Natural killer cell (primary cell): Measurements from ENCODE around the gene SPAG9. TPM values are rescaled to one million over a fixed set of nuclear protein-coding genes. Genes with fewer than 3 reads are reported as not detected.
A peak's percentile ranks its signal among the peaks of the same experiment; 100 is the strongest.

Source experiments
- ATAC-seq, 3 donors: fragments of 150-1000 bp in 2 of 3; fragments of 200-7000 bp in 1 of 3; cut with Tn5 transposase; 1 replicate in 1 of 3; 2 replicates in 2 of 3; pipeline ENCODE4 v1.10.0; 2021; ENCODE audit warnings: mild to moderate bottlenecking in 2 of 3, moderate library complexity in 2 of 3
- DNase-seq, 2 donors: peaks; one replicate each; pipeline versions ENCODE4 v3.0.0 to v3.0.0-alpha.2; 2013 to 2021; ENCODE audit warnings: mixed read lengths in 1 of 2
- H3K27ac ChIP-seq: one replicate; pipeline ENCODE4 v1.5.1; 2013; ENCODE audit warnings: mild to moderate bottlenecking, low read length
- H3K27me3 ChIP-seq: one replicate; pipeline ENCODE4 v1.6.1; 2013; ENCODE audit warnings: low read length; ENCODE audit not compliant: control insufficient read depth, insufficient read depth
- H3K36me3 ChIP-seq: one replicate; pipeline ENCODE4 v1.6.1; 2013; ENCODE audit warnings: low read length; ENCODE audit not compliant: control insufficient read depth, insufficient read depth
- H3K4me1 ChIP-seq: one replicate; pipeline ENCODE4 v1.6.1; 2013; ENCODE audit warnings: low read length; ENCODE audit not compliant: control insufficient read depth, insufficient read depth
- H3K4me3 ChIP-seq: one replicate; pipeline ENCODE4 v1.5.1; 2013; ENCODE audit warnings: low read length
- H3K9me3 ChIP-seq: one replicate; pipeline ENCODE4 v1.6.1; 2013; ENCODE audit warnings: low read length; ENCODE audit not compliant: control insufficient read depth, insufficient read depth
- H3K27ac Mint-ChIP-seq, 2 donors: one replicate each; pipeline ENCODE4 v1.8.0; 2022; ENCODE audit warnings: mild to moderate bottlenecking in 2 of 2, mixed read lengths in 2 of 2, moderate library complexity in 1 of 2
- H3K27me3 Mint-ChIP-seq, 2 donors: one replicate each; pipeline ENCODE4 v1.8.0; 2022; ENCODE audit warnings: low read depth in 2 of 2, mixed read lengths in 2 of 2
- H3K36me3 Mint-ChIP-seq: one replicate; pipeline ENCODE4 v1.8.0; 2022; ENCODE audit warnings: mixed read lengths
- H3K4me1 Mint-ChIP-seq, 2 donors: one replicate each; pipeline ENCODE4 v1.8.0; 2022; ENCODE audit warnings: mixed read lengths in 2 of 2
- H3K4me3 Mint-ChIP-seq: one replicate; pipeline ENCODE4 v1.8.0; 2022; ENCODE audit warnings: mild to moderate bottlenecking, moderate library complexity, mixed read lengths
- H3K9me3 Mint-ChIP-seq, 2 donors: one replicate each; pipeline ENCODE4 v1.8.0; 2022; ENCODE audit warnings: mixed read lengths in 2 of 2
- WGBS: methylation state at CpG from one replicate; pipeline ENCODE4 v1.1.7; 2013; ENCODE audit warnings: missing lambda C conversion rate; ENCODE audit not compliant: insufficient coverage; 5-methylcytosine and 5-hydroxymethylcytosine counted together
- intact Hi-C: fragments of 100-400 bp; cut with micrococcal nuclease; formaldehyde crosslinking; loops from one replicate; pipeline ENCODE4 v1.14.2; 2022
- total RNA-seq, 4 donors: library from RNA; stranded (reverse); fragments of 120-200 nt in 1 of 4; gene quantifications; one replicate each; pipeline versions ENCODE4 v1.2.3 to v1.2.4, GENCODE V29; 2013 to 2022
- TF ChIP-seq, protein P1 (sequence below): fragments of 200-600 bp; IDR thresholded peaks from one replicate; pipeline ENCODE4 v1.8.0; 2022; ENCODE audit warnings: antibody characterized with exemption

The SPAG9 gene
- total RNA-seq, 3 donors from 2014 or later (not counting 1 experiment from before 2014, with no cell fraction given), result 78.1 to 91.7 (median 90.3) TPM

DNA sequence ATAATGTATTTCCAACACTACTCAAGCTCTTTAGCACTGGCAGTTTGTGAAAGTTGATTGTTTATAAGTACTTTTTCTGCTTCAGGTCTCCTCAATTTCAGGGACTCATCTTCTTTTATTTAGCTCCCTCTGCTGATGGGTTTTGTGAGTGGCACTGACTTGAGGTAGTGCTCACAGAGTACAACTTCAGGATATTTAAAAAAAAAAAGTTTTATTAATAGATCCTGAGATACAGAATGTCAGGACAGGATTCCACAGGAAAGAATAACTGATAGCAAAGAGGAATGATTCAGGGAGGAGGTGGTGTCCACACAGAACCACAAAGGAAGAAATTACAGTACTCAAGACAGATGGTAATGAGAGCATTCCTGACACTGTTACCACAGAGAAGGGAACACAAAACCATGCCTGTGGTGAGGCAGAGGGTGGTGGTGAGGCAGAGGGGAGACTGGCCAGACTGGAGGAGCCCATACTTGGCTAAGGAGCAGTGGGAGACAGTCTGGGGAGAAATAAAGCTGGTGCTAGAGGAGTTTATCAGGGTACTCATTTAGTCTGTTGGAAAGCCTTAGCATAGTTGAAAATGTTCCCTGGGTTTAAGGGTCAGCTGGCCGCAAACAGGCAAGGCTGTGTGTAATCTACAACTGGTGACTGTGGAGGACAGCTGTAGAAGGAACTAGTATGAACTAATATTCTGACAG is 63.7 kb downstream of the SPAG9 start:
- H3K9me3 Mint-ChIP-seq, result no peaks in the 10 kb centered on the region
- no peaks in the 10 kb centered on the region for H3K27me3 Mint-ChIP-seq
- ATAC-seq, result peak; percentile 58 to 76 (median 65)
- 86% methylated on average over 1 of the region's 1 CpG for WGBS
- H3K9me3 ChIP-seq, result no peaks in the 10 kb centered on the region
- no peak overlapping the region for H3K27ac ChIP-seq
- TF ChIP-seq, protein P1, sequence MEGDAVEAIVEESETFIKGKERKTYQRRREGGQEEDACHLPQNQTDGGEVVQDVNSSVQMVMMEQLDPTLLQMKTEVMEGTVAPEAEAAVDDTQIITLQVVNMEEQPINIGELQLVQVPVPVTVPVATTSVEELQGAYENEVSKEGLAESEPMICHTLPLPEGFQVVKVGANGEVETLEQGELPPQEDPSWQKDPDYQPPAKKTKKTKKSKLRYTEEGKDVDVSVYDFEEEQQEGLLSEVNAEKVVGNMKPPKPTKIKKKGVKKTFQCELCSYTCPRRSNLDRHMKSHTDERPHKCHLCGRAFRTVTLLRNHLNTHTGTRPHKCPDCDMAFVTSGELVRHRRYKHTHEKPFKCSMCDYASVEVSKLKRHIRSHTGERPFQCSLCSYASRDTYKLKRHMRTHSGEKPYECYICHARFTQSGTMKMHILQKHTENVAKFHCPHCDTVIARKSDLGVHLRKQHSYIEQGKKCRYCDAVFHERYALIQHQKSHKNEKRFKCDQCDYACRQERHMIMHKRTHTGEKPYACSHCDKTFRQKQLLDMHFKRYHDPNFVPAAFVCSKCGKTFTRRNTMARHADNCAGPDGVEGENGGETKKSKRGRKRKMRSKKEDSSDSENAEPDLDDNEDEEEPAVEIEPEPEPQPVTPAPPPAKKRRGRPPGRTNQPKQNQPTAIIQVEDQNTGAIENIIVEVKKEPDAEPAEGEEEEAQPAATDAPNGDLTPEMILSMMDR, result peak; percentile 44
- intact Hi-C loops, result loop anchor here (1.0 kb wide), 1 partner anchor 56 kb away; no protein-coding TSS in a partner anchor
- no peaks in the 10 kb centered on the region for H3K36me3 Mint-ChIP-seq
- DNase-seq, result peak in 1 of 2 donors; percentile 65
- no peaks in the 10 kb centered on the region for H3K27me3 ChIP-seq
- H3K4me3 ChIP-seq, result no peak overlapping the region
- H3K4me3 Mint-ChIP-seq, result no peak overlapping the region
- peaks cover 8 to 26% of the 10 kb centered on the region in 2 donors for H3K4me1 Mint-ChIP-seq
- H3K27ac Mint-ChIP-seq, result peak overlapping the region; percentile 12 to 48
- H3K4me1 ChIP-seq, result no peaks in the 10 kb centered on the region
- no peaks in the 10 kb centered on the region for H3K36me3 ChIP-seq

DNA sequence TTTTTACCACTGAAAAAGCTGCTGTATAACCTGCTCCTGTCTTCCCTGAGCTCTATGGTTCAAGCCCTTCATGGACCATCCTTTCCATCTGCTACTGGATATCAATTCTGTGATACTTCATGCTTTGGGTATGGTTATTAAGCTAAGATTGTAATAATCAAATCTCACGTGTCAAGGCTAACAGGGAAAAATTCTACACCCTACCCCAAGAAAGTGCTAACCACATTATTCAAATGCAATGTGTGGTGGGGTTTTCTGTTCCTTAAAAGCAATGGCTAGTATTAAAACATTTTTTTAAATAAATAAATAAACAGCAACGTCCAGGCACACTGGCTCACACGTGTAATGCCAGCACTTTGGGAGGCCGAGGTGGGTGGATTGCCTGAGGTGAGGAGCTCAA is 65.9 kb downstream of the SPAG9 start:
- Mint-ChIP-seq H3K36me3 (no peaks in the 10 kb centered on the region), H3K4me3 (no peak overlapping the region), H3K4me1 (peaks cover 8 to 26% of the 10 kb centered on the region in 2 donors), H3K27ac (no peak overlapping the region), H3K27me3 (no peaks in the 10 kb centered on the region), H3K9me3 (no peaks in the 10 kb centered on the region)
- Histone ChIP-seq H3K4me1 (no peaks in the 10 kb centered on the region), H3K36me3 (no peaks in the 10 kb centered on the region), H3K9me3 (no peaks in the 10 kb centered on the region), H3K27ac (no peak overlapping the region), H3K27me3 (no peaks in the 10 kb centered on the region), H3K4me3 (no peak overlapping the region)
- intact Hi-C loops, result no loop called here
- 90% methylated on average over 3 of the region's 4 CpGs for WGBS
- ATAC-seq, result no peak
- TF ChIP-seq, protein P1, result no peak
- DNase-seq, result no peak

DNA sequence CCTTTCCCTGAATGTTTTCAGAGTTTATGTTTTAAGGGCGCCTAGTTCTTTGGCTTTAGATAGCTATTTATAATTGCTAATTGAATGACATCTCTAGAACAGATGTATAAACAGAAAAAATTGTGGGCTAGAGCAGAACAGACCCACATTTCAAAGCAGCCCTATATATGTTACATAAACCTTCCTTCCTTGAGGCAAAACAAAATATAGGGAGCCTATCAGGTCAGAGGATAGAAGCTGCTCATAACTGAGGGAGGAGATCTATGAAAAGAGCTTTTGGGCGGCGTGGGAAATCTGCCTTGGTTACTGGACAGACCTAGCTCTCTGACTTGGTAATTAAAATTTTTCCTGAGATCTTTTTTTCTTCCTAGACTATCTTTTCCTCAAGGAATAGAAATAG is 68.4 kb downstream of the SPAG9 start:
- Histone ChIP-seq H3K27ac (no peak overlapping the region), H3K36me3 (no peaks in the 10 kb centered on the region), H3K4me1 (peaks cover 3% of the 10 kb centered on the region), H3K27me3 (no peaks in the 10 kb centered on the region), H3K9me3 (no peaks in the 10 kb centered on the region), H3K4me3 (no peak overlapping the region)
- DNase-seq (no peak), ATAC-seq (no peak)
- Mint-ChIP-seq H3K4me3 (no peak overlapping the region), H3K27me3 (no peaks in the 10 kb centered on the region), H3K36me3 (no peaks in the 10 kb centered on the region), H3K9me3 (no peaks in the 10 kb centered on the region), H3K4me1 (peaks cover 7 to 14% of the 10 kb centered on the region in 2 donors), H3K27ac (no peak overlapping the region)
- intact Hi-C loops, result no loop called here
- TF ChIP-seq, protein P1, result no peak
- WGBS, result no CpG with 5 or more reads among the region's 3 CpGs
